ENCODE results near the gene ATXN8OS.

ATXN8OS gene

DNA sequence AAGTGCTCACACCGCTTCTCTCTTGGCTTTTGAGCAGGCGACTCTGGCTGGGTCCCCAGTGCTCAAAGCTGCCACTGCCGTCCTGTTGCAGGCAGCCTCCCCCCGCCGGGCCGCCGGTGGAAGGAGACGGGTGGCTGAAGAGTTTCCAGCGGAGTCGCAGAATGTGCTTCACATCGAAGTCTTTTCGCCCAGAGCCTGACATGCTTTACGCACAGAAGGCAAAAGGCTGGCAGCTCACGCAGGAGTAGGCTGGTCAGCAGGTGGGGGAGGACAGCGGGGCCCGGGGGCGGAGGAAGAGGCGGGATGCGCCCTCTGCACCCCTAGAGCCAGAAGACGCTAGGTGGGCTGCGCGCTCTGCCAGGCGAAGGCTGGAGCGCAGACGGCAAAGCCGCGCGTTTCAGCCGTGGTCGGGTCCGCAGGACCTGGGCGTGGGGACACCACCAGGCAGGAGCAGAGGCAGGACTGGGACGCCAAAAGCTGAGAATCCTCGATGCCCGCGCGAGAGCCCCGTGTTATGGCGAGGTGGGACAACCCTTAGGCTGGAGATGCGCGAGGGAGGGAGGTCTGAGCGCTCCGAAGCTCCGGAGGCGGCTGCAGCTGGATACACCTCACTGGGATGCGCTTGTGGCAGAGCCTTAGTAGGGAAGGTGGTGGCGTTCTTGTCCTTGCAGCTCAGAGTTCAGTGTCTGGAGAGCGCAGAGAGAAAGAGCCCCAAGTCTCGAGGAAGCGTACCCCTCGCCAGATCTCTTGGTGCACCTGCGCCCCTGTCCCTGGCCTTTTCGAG, at the start of gene ATXN8OS:
Gene ATXN8OS, plus strand, starts transcription at position 329 of the 784 bp plus-strand sequence.
- no peak for DNase-seq (ENCODE audit: low read depth, low spot score)
- Histone ChIP-seq H3K9me3 (ENCODE audit: insufficient read depth, low read length) (no peaks in the 10 kb centered on the region), H3K36me3 (ENCODE audit: insufficient read depth, insufficient read length, low read length) (no peaks in the 10 kb centered on the region), H3K9ac (ENCODE audit: insufficient read length, low read depth) (no peak within 1 kb of the TSS), H3K4me3 (ENCODE audit: insufficient read length, low read depth) (peak within 1 kb of the TSS; percentile 28), H3K4me1 (ENCODE audit: insufficient read depth, insufficient read length) (no peaks in the 10 kb centered on the region), H3K27me3 (ENCODE audit: insufficient read depth, insufficient read length) (peaks cover 28% of the 10 kb centered on the region)
- TF ChIP-seq SUZ12 (IDR thresholded peaks at IDR 0.05; ENCODE audit: extremely low read depth, insufficient read depth, insufficient read length), result no peak
- TF ChIP-seq YY1 (IDR thresholded peaks at IDR 0.05; ENCODE audit: insufficient read depth, insufficient read length), result no peak
- TF ChIP-seq ZNF274 (IDR thresholded peaks at IDR 0.05; ENCODE audit: low read depth, low read length), result no peak

DNA sequence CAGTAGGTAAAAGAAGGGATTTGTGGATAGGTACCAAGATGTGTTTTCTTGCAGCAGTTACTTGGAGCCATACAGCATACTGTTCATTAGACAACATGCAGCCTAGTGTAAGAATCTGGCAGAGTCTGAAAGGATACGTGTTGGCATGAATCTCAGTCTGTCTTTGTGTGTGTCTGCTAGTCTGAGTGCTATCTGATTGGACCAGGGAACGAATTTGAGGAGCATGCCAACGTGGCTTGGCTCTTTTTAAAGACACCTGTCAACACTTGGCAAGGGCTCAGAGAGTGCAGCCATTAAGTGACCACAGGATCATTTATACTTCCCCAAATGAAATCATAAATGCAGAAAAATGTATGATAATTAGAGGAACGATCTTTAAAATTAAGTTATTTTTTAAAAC, 27.6 kb upstream of the ATXN8OS start:
- no peak for DNase-seq (ENCODE audit: low read depth, low spot score)
- no peaks in the 10 kb centered on the region for H3K27me3 ChIP-seq (ENCODE audit: insufficient read depth, insufficient read length)
- H3K9ac ChIP-seq (ENCODE audit: insufficient read length, low read depth), result no peak overlapping the region

DNA sequence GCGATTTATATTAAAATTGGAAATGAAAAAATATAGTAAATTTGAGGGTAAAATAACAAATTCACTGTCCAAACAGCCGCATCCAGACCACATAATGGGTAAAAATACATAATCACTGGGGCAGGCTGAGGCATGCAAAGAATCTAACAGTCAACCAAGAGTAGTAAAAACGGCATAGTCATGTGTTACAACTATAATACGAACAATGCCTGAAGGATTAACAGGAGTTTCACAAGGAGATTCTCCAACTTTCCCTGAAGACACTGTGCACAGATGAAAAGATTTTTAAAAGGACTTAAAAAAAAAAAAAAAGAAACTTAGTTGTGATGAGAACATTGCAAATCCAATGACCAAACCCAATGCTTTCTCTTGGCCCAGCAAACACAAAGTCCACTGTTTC, 20.4 kb upstream of the ATXN8OS start:
- TF ChIP-seq YY1 (IDR thresholded peaks at IDR 0.05; ENCODE audit: insufficient read depth, insufficient read length) (no peak), SUZ12 (IDR thresholded peaks at IDR 0.05; ENCODE audit: extremely low read depth, insufficient read depth, insufficient read length) (no peak), ZNF274 (IDR thresholded peaks at IDR 0.05; ENCODE audit: low read depth, low read length) (no peak)
- DNase-seq (ENCODE audit: low read depth, low spot score), result no peak
- Histone ChIP-seq H3K27me3 (ENCODE audit: insufficient read depth, insufficient read length) (no peaks in the 10 kb centered on the region), H3K4me1 (ENCODE audit: insufficient read depth, insufficient read length) (no peaks in the 10 kb centered on the region), H3K36me3 (ENCODE audit: insufficient read depth, insufficient read length, low read length) (no peaks in the 10 kb centered on the region), H3K9ac (ENCODE audit: insufficient read length, low read depth) (no peak overlapping the region), H3K4me3 (ENCODE audit: insufficient read length, low read depth) (no peak overlapping the region), H3K9me3 (ENCODE audit: insufficient read depth, low read length) (no peaks in the 10 kb centered on the region)

More for the DNA sequence above, 27.6 kb upstream of the ATXN8OS start:
- H3K9me3 ChIP-seq (ENCODE audit: insufficient read depth, low read length), result no peaks in the 10 kb centered on the region
- H3K36me3 ChIP-seq (ENCODE audit: insufficient read depth, insufficient read length, low read length), result no peaks in the 10 kb centered on the region
- TF ChIP-seq SUZ12 (IDR thresholded peaks at IDR 0.05; ENCODE audit: extremely low read depth, insufficient read depth, insufficient read length) (no peak), ZNF274 (IDR thresholded peaks at IDR 0.05; ENCODE audit: low read depth, low read length) (no peak), YY1 (IDR thresholded peaks at IDR 0.05; ENCODE audit: insufficient read depth, insufficient read length) (no peak)
- H3K4me1 ChIP-seq (ENCODE audit: insufficient read depth, insufficient read length), result no peaks in the 10 kb centered on the region
- no peak overlapping the region for H3K4me3 ChIP-seq (ENCODE audit: insufficient read length, low read depth)

DNA sequence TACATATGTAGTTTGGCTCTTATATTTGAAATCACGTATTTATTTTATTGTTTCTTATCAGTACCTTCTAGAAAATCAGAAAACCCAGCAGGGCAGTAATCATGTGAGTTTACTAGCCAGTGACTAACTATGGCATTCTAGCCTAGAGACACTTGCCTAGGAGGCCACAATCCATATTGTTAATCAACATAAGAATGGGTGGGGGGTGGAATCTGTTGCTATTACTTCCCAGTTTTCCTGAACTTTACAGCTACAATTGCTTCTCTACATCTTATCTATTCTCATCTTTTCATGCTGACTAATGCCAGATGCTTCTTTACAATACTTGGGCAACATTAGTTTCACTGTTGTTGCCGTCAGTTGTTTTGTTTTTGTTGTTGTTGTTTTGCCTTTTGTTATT, 18.7 kb upstream of the ATXN8OS start:
- Histone ChIP-seq H3K4me3 (ENCODE audit: insufficient read length, low read depth) (no peak overlapping the region), H3K27me3 (ENCODE audit: insufficient read depth, insufficient read length) (no peaks in the 10 kb centered on the region), H3K36me3 (ENCODE audit: insufficient read depth, insufficient read length, low read length) (no peaks in the 10 kb centered on the region), H3K9me3 (ENCODE audit: insufficient read depth, low read length) (no peaks in the 10 kb centered on the region), H3K4me1 (ENCODE audit: insufficient read depth, insufficient read length) (no peaks in the 10 kb centered on the region), H3K9ac (ENCODE audit: insufficient read length, low read depth) (no peak overlapping the region)
- TF ChIP-seq SUZ12 (IDR thresholded peaks at IDR 0.05; ENCODE audit: extremely low read depth, insufficient read depth, insufficient read length) (no peak), ZNF274 (IDR thresholded peaks at IDR 0.05; ENCODE audit: low read depth, low read length) (no peak), YY1 (IDR thresholded peaks at IDR 0.05; ENCODE audit: insufficient read depth, insufficient read length) (no peak)
- DNase-seq (ENCODE audit: low read depth, low spot score), result no peak

DNA sequence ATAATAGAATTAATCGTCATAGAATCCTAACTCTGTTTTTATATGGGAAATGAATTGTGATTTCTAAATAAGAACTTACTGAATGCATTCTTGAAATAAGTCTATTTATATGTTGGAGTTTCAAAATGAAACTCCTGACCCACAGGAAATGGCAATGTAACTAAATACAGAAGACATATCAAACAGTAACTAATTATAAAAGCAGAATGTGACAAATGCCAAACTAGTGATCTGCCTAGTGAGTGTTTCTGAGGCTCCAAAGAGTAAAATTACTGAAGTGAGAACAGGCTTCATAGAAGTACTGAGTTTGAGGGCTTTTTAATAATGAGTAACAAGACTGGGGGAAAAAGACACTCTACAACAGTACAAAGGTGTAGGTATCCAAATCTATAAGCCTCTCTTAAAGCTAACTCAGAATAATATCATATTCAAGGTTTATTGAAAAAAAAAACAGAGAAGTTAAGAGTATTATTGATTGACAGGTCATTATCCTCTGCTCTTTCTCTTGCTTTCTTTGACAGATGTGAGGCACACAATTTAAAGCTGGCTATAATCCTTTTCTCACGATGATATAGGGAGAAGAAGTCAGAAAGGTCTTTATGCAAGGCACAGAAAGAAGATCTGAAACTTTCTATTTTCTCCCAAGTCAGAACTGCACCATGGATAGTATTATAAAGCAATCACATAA, 17.4 kb upstream of the ATXN8OS start:
- Histone ChIP-seq H3K9me3 (ENCODE audit: insufficient read depth, low read length) (no peaks in the 10 kb centered on the region), H3K36me3 (ENCODE audit: insufficient read depth, insufficient read length, low read length) (no peaks in the 10 kb centered on the region), H3K4me1 (ENCODE audit: insufficient read depth, insufficient read length) (no peaks in the 10 kb centered on the region), H3K4me3 (ENCODE audit: insufficient read length, low read depth) (no peak overlapping the region), H3K27me3 (ENCODE audit: insufficient read depth, insufficient read length) (no peaks in the 10 kb centered on the region), H3K9ac (ENCODE audit: insufficient read length, low read depth) (no peak overlapping the region)
- TF ChIP-seq SUZ12 (IDR thresholded peaks at IDR 0.05; ENCODE audit: extremely low read depth, insufficient read depth, insufficient read length) (no peak), YY1 (IDR thresholded peaks at IDR 0.05; ENCODE audit: insufficient read depth, insufficient read length) (no peak), ZNF274 (IDR thresholded peaks at IDR 0.05; ENCODE audit: low read depth, low read length) (no peak)
- DNase-seq (ENCODE audit: low read depth, low spot score), result no peak

DNA sequence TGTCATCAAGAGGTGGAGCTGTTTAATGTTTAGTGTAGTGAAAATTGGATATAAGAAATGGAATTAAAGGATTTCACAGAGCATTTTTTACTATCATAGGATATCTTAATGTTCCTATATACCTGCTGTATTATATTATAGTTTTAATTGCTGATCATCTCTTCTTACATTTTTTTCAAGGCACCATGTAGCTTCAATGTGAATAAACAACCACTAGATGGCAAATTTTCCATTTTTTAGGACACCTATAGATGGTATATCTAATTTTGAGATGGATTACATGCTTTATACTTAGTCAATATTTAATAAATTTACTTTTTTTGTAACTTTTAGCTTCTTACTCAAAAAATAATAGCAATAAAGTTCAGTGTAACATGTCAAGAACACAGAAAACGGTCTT, 9.0 kb upstream of the ATXN8OS start:
- DNase-seq (ENCODE audit: low read depth, low spot score), result no peak

DNA sequence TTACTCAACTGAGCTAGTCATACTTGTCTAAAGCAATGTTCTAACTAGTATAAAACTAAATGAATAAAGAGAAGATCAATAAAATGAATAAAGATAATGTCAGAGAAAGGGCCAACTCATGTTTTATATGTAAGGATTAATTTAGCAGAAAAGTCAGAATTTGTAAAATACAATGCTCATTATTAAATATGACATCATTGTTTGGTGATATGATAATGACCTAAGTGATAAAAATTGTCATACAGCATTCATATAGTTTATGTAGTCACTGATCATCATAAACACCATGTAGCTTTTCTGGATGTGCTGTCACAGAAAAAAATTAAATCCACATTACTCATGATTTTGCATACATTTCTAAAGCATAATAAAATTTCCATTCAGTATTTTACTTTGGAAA, 3.1 kb upstream of the ATXN8OS start:
- no peak for DNase-seq (ENCODE audit: low read depth, low spot score)
- Histone ChIP-seq H3K4me1 (ENCODE audit: insufficient read depth, insufficient read length) (no peaks in the 10 kb centered on the region), H3K9ac (ENCODE audit: insufficient read length, low read depth) (no peak overlapping the region), H3K9me3 (ENCODE audit: insufficient read depth, low read length) (no peaks in the 10 kb centered on the region), H3K4me3 (ENCODE audit: insufficient read length, low read depth) (no peak overlapping the region), H3K27me3 (ENCODE audit: insufficient read depth, insufficient read length) (peaks cover 28% of the 10 kb centered on the region), H3K36me3 (ENCODE audit: insufficient read depth, insufficient read length, low read length) (no peaks in the 10 kb centered on the region)
- TF ChIP-seq ZNF274 (IDR thresholded peaks at IDR 0.05; ENCODE audit: low read depth, low read length) (no peak), SUZ12 (IDR thresholded peaks at IDR 0.05; ENCODE audit: extremely low read depth, insufficient read depth, insufficient read length) (no peak), YY1 (IDR thresholded peaks at IDR 0.05; ENCODE audit: insufficient read depth, insufficient read length) (no peak)

More for the DNA sequence above, 9.0 kb upstream of the ATXN8OS start:
- Histone ChIP-seq H3K4me3 (ENCODE audit: insufficient read length, low read depth) (no peak overlapping the region), H3K9ac (ENCODE audit: insufficient read length, low read depth) (no peak overlapping the region), H3K9me3 (ENCODE audit: insufficient read depth, low read length) (no peaks in the 10 kb centered on the region), H3K4me1 (ENCODE audit: insufficient read depth, insufficient read length) (no peaks in the 10 kb centered on the region), H3K36me3 (ENCODE audit: insufficient read depth, insufficient read length, low read length) (no peaks in the 10 kb centered on the region), H3K27me3 (ENCODE audit: insufficient read depth, insufficient read length) (no peaks in the 10 kb centered on the region)
- TF ChIP-seq YY1 (IDR thresholded peaks at IDR 0.05; ENCODE audit: insufficient read depth, insufficient read length) (no peak), ZNF274 (IDR thresholded peaks at IDR 0.05; ENCODE audit: low read depth, low read length) (no peak), SUZ12 (IDR thresholded peaks at IDR 0.05; ENCODE audit: extremely low read depth, insufficient read depth, insufficient read length) (no peak)
